HL-60 (cell line): ENCODE measurements around the gene MCEMP1.

ENCODE experiments used
- DNase-seq, 2 experiments: peaks; one replicate each; pipeline ENCODE4 v3.0.0-alpha.2; 2010 to 2020; ENCODE audit warnings: low read depth in 1 of 2, low spot score in 1 of 2
- H3K27ac ChIP-seq: fragments of 250-450 bp; sonication (Bioruptor Pico); replicated peaks from 2 replicates; pipeline ENCODE4 v1.5.1; 2020; ENCODE audit warnings: mild to moderate bottlenecking, moderate library complexity
- H3K27me3 ChIP-seq: fragments of 250-450 bp; sonication (Bioruptor Pico); 2 replicates; pipeline ENCODE4 v1.5.1; 2021; ENCODE audit warnings: mild to moderate bottlenecking, moderate library complexity; ENCODE audit not compliant: insufficient read depth, poor library complexity, severe bottlenecking
- H3K4me3 ChIP-seq: replicated peaks from 2 replicates; pipeline ENCODE4 v1.5.1; 2011; ENCODE audit warnings: mild to moderate bottlenecking, control low read depth, low read length; ENCODE audit not compliant: insufficient read depth
- GABPA ChIP-seq: IDR thresholded peaks from 2 replicates; pipeline ENCODE4 v1.6.1; 2012; ENCODE audit warnings: low read depth
- POLR2AphosphoS5 ChIP-seq: IDR thresholded peaks from 2 replicates; pipeline ENCODE4 v1.6.1; 2012; ENCODE audit warnings: low read depth
- SPI1 ChIP-seq: IDR thresholded peaks from 2 replicates; pipeline ENCODE4 v1.6.1; 2012; ENCODE audit warnings: low read depth, mild to moderate bottlenecking, borderline replicate concordance
- TF ChIP-seq, protein P1 (sequence below): IDR thresholded peaks from 2 replicates; pipeline ENCODE4 v1.6.1; 2012; ENCODE audit warnings: low read depth; ENCODE audit not compliant: insufficient replicate concordance
- TF ChIP-seq, protein P2 (sequence below): IDR thresholded peaks from one replicate; pipeline ENCODE4 v1.5.1; 2011; ENCODE audit warnings: low read length, control low read depth, inconsistent platforms; ENCODE audit not compliant: insufficient read depth

The MCEMP1 gene

DNA sequence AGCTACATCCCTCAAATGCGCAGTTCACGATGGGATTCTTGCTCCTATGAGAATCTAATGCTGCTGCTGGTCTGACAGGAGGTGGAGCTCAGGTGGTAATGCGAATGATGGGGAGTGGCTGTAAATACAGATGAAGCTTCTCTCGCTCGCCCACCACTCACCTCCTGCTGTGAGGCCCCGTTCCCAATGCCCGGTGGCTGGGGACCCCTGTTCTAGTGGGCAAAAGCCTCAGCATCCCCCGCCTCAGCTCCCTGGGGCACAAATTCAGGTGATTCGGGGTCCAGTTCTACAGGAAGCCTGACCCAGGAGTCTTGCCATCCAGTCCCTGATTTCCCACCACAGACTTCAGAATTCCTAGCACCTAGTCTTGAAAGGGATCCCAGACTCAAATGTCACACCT is 4.4 kb upstream of the MCEMP1 start:
- no peak for DNase-seq
- Histone ChIP-seq H3K27me3 (no peaks in the 10 kb centered on the region), H3K27ac (no peak overlapping the region), H3K4me3 (no peak overlapping the region)
- TF ChIP-seq, protein P1, sequence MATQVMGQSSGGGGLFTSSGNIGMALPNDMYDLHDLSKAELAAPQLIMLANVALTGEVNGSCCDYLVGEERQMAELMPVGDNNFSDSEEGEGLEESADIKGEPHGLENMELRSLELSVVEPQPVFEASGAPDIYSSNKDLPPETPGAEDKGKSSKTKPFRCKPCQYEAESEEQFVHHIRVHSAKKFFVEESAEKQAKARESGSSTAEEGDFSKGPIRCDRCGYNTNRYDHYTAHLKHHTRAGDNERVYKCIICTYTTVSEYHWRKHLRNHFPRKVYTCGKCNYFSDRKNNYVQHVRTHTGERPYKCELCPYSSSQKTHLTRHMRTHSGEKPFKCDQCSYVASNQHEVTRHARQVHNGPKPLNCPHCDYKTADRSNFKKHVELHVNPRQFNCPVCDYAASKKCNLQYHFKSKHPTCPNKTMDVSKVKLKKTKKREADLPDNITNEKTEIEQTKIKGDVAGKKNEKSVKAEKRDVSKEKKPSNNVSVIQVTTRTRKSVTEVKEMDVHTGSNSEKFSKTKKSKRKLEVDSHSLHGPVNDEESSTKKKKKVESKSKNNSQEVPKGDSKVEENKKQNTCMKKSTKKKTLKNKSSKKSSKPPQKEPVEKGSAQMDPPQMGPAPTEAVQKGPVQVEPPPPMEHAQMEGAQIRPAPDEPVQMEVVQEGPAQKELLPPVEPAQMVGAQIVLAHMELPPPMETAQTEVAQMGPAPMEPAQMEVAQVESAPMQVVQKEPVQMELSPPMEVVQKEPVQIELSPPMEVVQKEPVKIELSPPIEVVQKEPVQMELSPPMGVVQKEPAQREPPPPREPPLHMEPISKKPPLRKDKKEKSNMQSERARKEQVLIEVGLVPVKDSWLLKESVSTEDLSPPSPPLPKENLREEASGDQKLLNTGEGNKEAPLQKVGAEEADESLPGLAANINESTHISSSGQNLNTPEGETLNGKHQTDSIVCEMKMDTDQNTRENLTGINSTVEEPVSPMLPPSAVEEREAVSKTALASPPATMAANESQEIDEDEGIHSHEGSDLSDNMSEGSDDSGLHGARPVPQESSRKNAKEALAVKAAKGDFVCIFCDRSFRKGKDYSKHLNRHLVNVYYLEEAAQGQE = no peak
- TF ChIP-seq, protein P2, sequence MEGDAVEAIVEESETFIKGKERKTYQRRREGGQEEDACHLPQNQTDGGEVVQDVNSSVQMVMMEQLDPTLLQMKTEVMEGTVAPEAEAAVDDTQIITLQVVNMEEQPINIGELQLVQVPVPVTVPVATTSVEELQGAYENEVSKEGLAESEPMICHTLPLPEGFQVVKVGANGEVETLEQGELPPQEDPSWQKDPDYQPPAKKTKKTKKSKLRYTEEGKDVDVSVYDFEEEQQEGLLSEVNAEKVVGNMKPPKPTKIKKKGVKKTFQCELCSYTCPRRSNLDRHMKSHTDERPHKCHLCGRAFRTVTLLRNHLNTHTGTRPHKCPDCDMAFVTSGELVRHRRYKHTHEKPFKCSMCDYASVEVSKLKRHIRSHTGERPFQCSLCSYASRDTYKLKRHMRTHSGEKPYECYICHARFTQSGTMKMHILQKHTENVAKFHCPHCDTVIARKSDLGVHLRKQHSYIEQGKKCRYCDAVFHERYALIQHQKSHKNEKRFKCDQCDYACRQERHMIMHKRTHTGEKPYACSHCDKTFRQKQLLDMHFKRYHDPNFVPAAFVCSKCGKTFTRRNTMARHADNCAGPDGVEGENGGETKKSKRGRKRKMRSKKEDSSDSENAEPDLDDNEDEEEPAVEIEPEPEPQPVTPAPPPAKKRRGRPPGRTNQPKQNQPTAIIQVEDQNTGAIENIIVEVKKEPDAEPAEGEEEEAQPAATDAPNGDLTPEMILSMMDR = no peak
- TF ChIP-seq POLR2AphosphoS5 = no peak
- TF ChIP-seq GABPA = no peak
- no peak for TF ChIP-seq SPI1

DNA sequence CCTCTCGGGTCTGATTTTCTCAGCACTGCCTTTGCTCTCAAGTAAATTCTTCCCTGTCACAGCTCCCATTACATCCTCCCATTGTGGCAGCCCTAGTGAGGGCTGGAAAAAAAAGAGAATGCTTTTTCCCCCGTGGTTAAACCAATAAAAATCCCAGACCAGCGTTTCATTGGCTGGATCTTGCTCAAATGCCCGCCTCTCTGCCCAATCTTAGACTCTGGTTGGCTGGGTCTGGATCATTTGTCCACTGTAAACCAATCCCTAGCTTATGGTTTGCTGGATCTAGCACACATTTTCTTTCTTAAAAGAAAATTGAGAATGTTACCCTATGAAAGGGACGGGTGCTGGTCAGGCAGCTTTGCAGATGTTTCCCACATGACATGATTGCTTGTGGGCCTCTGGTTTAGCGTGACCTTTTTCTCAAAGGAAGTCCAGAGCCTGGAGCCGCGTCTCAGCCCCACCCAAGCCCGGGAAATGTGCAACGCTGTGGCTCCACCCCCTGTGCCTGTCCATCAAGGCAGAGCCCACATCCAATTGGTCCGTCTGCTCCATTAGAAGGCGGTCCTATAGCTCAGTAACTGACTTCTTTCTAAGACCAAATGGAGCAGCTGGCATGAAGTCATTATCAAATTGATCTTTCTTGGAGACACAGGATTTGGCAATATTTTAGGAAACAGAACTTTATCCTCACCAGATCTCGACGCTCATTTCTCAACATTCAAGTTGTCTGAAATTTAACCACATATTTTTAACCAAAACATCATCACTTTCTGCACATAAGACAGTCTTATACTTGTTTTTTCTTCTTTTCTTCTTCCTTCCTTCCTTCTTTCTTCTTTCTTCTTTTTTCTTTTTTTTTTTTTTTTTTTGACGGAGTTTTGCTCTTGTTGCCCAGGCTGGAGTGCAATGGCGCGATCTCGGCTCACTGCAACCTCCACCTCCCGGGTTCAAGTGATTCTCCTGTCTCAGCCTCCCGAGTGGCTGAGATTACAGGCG is 2.6 kb upstream of the MCEMP1 start:
- Histone ChIP-seq H3K4me3 (no peak overlapping the region), H3K27ac (peak overlapping the region; percentile 80), H3K27me3 (no peaks in the 10 kb centered on the region)
- peak; percentile 95 to 96 for DNase-seq
- no peak for TF ChIP-seq POLR2AphosphoS5
- TF ChIP-seq SPI1 = peak; percentile 4; the same call in 1 of the 2 replicates

DNA sequence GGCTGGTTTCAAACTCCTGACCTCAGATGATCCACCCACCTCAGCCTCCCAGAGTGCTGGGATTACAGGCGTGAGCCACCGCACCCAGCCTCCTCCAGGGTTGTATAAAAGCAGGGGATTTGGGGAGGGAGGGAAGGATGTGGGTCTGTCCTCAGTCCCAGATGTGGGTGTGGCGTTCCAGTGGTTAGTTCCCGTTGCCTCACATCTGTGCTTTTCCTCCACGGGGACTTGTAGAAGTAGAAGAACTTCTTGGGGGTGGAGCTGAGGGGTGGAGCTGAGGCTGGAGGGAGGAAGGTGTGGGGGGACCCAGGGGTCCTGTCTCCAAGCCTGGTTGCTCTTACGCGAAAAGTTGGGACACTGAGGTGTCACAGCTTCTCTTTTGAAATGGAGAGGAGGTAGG is 514 bp upstream of the MCEMP1 start:
- DNase-seq = peak; percentile 95 to 96
- Histone ChIP-seq H3K27ac (peak overlapping the region; percentile 80), H3K27me3 (no peaks in the 10 kb centered on the region), H3K4me3 (peak overlapping the region; percentile 58)
- TF ChIP-seq, protein P1 = no peak
- TF ChIP-seq, protein P2 = no peak

DNA sequence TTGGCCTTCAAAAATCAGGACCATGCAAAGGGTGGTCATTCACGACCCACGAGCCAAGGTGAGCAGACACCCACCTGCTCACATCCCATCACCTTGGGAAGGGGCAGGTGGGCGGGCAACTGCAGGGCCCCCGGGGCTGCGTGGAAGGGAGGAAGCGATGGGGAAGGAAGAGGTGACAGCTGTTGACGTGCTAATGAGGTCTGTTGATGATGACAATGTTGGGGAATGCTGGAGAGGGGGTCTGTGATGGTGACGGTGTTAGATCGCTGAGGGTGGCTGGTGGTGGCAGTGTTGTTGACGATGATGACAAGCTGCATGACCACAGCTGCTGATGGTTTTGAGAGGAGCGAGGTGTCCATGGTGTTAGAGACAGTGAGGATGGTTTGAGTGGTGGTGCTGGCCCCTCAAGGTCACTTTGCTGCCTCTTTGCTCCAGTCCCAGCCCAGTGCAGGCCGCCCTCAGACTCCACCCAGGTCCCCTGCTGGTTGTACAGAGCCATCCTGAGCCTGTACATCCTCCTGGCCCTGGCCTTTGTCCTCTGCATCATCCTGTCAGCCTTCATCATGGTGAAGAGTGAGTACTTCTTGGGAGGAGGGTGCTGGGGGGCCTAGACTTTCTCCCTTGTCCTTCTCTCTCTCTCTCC is 900 bp downstream of the MCEMP1 start:
- Histone ChIP-seq H3K4me3 (peak overlapping the region; percentile 58), H3K27me3 (no peaks in the 10 kb centered on the region), H3K27ac (peak overlapping the region; percentile 80)
- DNase-seq = peak in 1 of 2 experiments; percentile 39
- TF ChIP-seq, protein P1 = no peak
- TF ChIP-seq SPI1 (no peak), GABPA (no peak), POLR2AphosphoS5 (no peak)
- TF ChIP-seq, protein P2 = no peak
